Measurements from ENCODE around the gene BBC3.
A peak's percentile ranks its signal among the peaks of the same experiment; 100 is the strongest.
"Not testable (repeated sequence)": the region's sequence is repeated elsewhere in the genome, so short reads cannot be mapped to it uniquely, and the experiment has no call there.

The BBC3 gene

DNA sequence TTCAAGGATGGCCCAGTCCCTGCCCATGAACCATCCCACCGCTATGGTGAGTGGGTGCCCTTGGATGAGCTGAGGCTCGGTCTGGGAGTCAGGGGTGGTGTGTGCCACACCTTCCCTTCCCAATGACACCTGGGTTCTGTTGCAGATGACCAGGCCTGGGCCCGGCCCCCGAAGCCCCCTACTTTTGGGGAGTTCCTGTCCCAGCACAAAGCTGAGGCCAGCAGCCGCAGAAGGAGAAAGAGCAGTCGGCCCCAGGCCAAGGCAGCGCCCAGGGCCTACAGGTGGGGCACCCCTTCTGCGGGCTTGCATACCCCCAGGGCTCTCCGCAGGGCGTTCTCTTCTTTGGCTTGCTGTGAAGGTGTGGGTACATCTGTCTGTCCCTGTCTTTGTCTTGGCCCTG lies 39.4 kb upstream of the BBC3 start:
- DNase-seq (ENCODE audit: insufficient read length) (no peak), FAIRE-seq (no peak)
- TF ChIP-seq TAF1 (IDR thresholded peaks at IDR 0.05; ENCODE audit: borderline replicate concordance, low read depth, low read length) (no peak), POLR2AphosphoS5 (IDR thresholded peaks at IDR 0.05; ENCODE audit: low read depth, low read length) (no peak), POLR2A (IDR thresholded peaks at IDR 0.05; ENCODE audit: low read depth, low read length) (no peak)

DNA sequence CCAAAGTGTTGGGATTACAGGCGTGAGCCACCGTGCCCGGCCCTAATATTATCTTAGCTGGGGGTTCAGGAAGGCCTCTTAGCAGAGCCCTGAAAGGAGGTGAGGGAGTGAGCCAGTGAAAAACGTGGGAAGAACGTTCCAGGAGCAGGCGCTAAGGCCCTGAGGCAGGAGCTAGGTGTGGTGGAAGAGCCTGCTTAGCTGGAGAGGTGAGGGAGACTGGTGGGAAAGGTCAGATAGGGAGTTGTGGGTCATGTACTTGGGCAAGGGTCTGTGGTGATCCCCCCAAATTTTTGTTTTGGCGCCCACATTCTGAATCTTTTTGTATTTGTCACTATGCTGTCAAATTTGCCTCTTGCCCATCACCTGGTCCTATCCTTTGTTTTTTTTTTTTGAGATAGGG lies 38.6 kb upstream of the BBC3 start:
- TF ChIP-seq POLR2A (IDR thresholded peaks at IDR 0.05; ENCODE audit: low read depth, low read length) (no peak), TAF1 (IDR thresholded peaks at IDR 0.05; ENCODE audit: borderline replicate concordance, low read depth, low read length) (no peak), POLR2AphosphoS5 (IDR thresholded peaks at IDR 0.05; ENCODE audit: low read depth, low read length) (no peak)

DNA sequence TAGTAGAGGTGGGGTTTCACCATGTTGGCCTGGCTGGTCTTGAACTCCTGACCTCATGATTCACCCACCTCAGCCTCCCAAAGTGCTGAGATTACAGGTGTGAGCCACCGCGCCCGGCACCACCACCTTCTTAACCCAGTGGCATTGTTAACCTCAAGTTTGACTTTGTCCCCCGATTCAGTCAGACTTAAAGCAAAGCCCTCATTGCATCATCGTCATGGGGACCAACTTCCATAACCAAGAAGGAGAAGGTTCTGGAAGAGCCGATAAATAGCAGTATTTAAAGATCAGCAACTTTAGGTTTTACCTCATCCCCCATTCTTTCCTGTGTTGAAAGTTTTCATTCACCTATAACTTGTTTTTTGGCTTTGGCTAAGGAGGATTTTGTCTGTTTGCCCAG lies 37.0 kb upstream of the BBC3 start:
- DNase-seq (ENCODE audit: insufficient read length) (no peak), FAIRE-seq (no peak)
- TF ChIP-seq TAF1 (IDR thresholded peaks at IDR 0.05; ENCODE audit: borderline replicate concordance, low read depth, low read length) (no peak), POLR2AphosphoS5 (IDR thresholded peaks at IDR 0.05; ENCODE audit: low read depth, low read length) (no peak), POLR2A (IDR thresholded peaks at IDR 0.05; ENCODE audit: low read depth, low read length) (no peak)

More for the DNA sequence above, 38.6 kb upstream of the BBC3 start:
- DNase-seq (ENCODE audit: insufficient read length) (no peak), FAIRE-seq (no peak)

DNA sequence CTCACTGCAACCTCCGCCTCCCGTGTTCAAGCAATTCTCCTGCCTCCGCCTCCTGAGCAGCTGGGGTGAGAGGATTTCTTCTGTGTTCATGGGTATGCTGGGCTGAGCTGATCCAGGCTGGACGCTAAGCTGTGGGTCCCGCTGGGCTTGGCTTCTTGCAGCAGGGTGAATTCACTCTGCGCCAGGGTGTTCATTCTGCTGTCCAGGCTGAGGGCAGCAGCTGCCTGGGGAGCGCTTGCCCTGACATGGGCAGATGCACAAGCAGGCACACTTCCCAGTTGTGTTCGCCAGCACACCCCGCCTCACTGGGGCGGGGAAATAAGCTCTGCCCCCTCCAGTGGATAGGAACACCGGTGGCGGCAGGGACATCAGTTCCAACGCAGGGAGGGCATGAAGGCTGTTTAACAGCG lies 36.4 kb upstream of the BBC3 start:
- no peak for FAIRE-seq
- no peak for TF ChIP-seq POLR2AphosphoS5 (IDR thresholded peaks at IDR 0.05; ENCODE audit: low read depth, low read length)
- no peak for TF ChIP-seq POLR2A (IDR thresholded peaks at IDR 0.05; ENCODE audit: low read depth, low read length)
- no peak for TF ChIP-seq TAF1 (IDR thresholded peaks at IDR 0.05; ENCODE audit: borderline replicate concordance, low read depth, low read length)
- DNase-seq (ENCODE audit: insufficient read length), result no peak

DNA sequence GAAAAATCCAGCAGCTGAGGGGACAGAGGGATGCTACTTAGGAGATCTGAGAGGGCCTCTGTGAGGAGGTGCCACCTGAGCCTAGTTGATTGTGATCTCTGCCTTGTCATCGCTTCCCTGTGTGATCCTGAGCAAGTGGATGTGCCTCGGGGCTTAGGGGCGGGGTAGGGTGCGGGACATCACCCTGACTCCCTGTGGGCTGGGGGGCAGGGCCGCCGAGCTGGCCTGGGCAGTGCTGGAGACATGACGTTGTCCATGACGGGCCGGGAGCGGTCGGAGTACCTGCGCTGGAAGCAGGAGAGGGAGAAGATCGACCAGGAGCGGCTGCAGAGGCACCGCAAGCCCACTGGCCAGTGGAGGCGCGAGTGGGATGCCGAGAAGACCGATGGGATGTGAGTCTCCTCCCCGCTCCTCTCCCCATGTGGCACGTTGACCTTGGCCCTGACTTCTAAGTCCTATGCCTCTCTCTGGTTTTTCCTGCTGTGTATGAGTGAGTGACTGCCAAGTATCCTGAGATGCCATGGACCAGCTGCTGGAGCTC lies 35.5 kb upstream of the BBC3 start:
- no peak for FAIRE-seq
- TF ChIP-seq POLR2A (IDR thresholded peaks at IDR 0.05; ENCODE audit: low read depth, low read length) (no peak), TAF1 (IDR thresholded peaks at IDR 0.05; ENCODE audit: borderline replicate concordance, low read depth, low read length) (no peak), POLR2AphosphoS5 (IDR thresholded peaks at IDR 0.05; ENCODE audit: low read depth, low read length) (no peak)
- DNase-seq (ENCODE audit: insufficient read length), result no peak

DNA sequence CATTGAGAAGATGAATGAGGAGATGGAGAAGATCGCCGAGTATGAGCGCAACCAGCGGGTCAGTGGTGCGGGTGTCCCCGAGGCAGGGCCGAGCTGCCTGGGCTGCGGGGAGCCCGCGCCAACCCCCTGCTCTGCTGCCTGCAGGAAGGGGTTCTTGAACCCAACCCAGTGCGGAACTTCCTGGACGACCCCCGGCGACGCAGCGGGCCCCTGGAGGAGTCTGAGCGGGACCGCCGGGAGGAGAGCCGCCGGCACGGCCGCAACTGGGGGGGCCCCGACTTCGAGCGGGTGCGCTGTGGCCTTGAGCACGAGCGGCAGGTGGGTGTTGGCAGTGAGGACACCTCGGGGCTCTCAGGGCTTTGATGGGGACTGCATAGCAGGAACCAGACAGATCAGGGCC lies 33.6 kb upstream of the BBC3 start:
- DNase-seq (ENCODE audit: insufficient read length), result no peak
- FAIRE-seq, result no peak
- no peak for TF ChIP-seq TAF1 (IDR thresholded peaks at IDR 0.05; ENCODE audit: borderline replicate concordance, low read depth, low read length)
- TF ChIP-seq POLR2AphosphoS5 (IDR thresholded peaks at IDR 0.05; ENCODE audit: low read depth, low read length), result no peak
- no peak for TF ChIP-seq POLR2A (IDR thresholded peaks at IDR 0.05; ENCODE audit: low read depth, low read length)

DNA sequence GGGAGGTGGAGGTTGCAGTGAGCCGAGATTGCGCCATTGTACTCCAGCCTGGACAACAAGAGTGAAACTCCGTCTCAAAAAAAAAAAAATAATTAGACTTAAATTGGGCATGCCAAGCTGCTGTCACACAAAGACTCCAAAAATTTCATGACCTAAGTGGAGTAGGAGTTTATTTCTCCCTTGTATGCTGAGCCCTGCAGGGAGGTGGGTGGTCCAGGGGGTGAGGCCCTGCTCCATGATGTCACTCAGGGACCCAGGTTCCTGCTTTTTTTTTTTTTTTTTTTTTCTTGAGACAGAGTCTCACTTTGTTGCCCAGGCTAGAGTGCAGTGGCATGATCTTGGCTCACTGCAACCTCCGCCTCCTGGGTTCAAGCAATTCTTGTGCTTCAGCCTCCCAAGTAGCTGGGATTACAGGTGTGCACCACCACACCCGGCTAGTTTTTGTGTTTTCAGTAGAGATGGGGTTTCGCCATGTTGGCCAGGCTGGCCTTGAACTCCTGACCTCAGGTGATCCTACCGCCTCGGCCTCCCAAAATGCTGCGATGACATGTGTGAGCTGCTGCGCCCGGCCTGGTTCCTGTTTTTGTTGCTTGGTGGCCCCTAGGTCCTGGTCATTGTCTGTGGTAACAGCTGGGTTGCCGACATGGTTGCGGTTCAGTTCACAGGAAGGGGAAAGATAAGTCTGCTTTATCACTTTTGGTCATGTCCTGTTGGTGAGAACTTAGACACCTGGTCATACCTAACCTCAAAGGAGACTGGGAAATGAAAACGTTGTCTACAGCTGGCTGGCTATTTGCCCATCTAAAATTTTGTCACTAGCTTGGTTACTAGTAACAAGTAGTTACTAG lies 31.2 kb upstream of the BBC3 start:
- peak; percentile 75 for FAIRE-seq
- DNase-seq (ENCODE audit: insufficient read length), result not testable (repeated sequence)

DNA sequence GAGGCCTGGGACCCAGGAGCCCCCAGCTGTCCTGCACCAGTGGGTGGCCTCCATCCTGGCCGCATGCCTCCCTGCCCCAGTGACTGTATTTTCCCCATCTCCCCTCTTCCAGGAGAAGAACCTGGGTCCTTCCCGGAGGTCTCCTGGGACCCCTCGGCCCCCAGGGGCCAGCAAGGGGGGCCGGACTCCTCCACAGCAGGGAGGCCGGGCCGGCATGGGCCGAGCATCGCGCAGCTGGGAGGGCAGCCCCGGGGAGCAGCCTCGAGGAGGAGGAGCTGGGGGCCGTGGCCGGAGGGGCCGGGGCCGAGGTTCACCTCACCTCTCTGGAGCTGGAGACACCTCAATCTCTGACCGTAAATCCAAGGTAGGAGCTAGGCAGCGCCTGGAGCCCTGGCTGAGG lies 29.5 kb upstream of the BBC3 start:
- TF ChIP-seq TAF1 (IDR thresholded peaks at IDR 0.05; ENCODE audit: borderline replicate concordance, low read depth, low read length) (no peak), POLR2AphosphoS5 (IDR thresholded peaks at IDR 0.05; ENCODE audit: low read depth, low read length) (no peak), POLR2A (IDR thresholded peaks at IDR 0.05; ENCODE audit: low read depth, low read length) (no peak)
- DNase-seq (ENCODE audit: insufficient read length), result no peak
- FAIRE-seq, result no peak

DNA sequence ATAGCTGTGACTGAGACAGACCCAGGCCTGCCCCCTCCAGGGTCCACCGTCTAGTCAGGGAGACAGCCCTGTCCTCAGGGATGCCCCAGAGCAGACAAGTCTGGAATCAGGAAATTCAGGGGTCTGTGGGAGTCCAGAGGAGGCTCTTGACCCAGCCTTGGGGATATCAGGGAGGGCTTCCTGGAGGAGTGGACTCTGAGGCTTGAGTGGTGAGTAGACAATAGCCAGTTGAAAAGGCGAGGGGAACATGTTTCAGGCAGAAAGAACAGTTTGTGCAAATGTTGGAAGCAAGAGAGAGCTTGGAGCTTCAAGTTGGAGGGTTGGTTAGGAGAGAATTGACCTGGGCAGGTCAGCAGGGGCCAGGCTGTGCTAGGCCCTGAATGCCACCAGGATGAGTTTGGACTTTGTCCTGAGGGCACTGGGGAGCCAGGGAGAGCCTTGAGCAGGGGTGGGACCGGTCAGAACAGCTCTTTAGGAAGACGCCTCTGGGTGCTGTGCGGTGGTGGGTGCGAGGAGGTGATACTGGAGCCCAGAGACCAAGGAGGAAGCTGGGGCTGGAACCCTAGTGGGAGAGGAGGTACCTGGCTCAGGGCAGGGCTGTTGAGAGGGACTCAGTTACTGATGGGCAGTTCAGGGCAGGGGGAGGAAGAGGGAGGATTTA lies 28.0 kb upstream of the BBC3 start:
- no peak for TF ChIP-seq POLR2A (IDR thresholded peaks at IDR 0.05; ENCODE audit: low read depth, low read length)
- TF ChIP-seq TAF1 (IDR thresholded peaks at IDR 0.05; ENCODE audit: borderline replicate concordance, low read depth, low read length), result no peak
- no peak for TF ChIP-seq POLR2AphosphoS5 (IDR thresholded peaks at IDR 0.05; ENCODE audit: low read depth, low read length)
- DNase-seq (ENCODE audit: insufficient read length) (no peak), FAIRE-seq (no peak)

DNA sequence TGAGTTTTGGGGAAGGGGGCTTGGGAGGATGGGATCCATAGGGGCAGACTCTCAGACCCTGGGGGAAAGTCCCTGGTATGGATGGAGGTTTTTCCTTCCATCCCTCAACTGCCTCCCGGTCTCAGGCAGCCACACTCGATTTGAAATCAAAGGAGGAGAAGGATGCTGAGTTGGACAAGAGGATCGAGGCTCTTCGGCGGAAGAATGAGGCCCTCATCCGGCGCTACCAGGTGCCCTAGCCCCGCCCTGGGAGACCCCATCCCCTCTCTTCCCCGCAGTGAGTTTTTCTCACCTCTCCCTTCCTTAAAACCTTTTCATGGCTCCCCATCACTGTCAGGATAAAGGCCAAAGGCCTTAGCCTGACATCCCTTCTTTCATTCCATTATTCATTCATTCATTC lies 27.4 kb upstream of the BBC3 start:
- no peak for DNase-seq (ENCODE audit: insufficient read length)
- no peak for TF ChIP-seq POLR2A (IDR thresholded peaks at IDR 0.05; ENCODE audit: low read depth, low read length)
- no peak for TF ChIP-seq POLR2AphosphoS5 (IDR thresholded peaks at IDR 0.05; ENCODE audit: low read depth, low read length)
- TF ChIP-seq TAF1 (IDR thresholded peaks at IDR 0.05; ENCODE audit: borderline replicate concordance, low read depth, low read length), result no peak
- FAIRE-seq, result no peak

DNA sequence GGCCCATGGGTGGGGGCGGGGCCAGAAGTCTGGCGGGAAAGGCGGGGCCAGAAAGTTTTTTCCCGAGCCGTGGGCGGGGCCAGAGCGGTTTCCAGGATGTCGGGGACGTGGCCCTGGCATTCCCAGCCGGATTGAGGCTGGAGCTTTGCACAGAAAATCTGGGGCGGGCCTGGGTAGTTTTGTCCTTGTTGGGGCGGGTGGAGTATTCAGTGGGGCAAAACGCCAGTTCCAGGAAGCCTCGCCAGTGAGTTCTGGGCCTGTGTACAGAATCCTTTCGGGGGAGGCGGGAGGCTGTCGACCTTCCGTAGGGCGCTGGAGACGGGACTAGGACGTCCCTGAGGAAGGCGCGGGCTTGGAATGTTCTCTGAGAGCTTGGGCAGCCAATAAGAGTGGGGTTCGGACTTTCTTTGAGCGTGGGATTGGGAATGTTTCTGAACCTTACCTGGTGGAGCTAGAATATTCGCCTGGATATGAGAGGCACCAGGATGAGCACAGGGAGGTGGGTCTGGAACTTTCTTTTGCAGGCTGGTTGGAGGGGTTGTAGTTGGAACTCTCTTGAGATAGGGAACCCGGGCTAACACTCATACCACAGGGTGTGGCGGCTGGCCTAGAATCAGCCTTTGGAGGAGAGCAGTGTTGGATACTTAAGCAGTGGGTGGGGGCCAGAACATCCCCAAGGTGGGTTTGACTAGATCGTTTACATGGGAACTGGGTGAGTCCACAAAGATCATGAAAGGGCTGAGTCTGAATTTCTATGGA lies 26.6 kb upstream of the BBC3 start:
- no peak for DNase-seq (ENCODE audit: insufficient read length)
- TF ChIP-seq TAF1 (IDR thresholded peaks at IDR 0.05; ENCODE audit: borderline replicate concordance, low read depth, low read length) (no peak), POLR2AphosphoS5 (IDR thresholded peaks at IDR 0.05; ENCODE audit: low read depth, low read length) (no peak), POLR2A (IDR thresholded peaks at IDR 0.05; ENCODE audit: low read depth, low read length) (no peak)
- FAIRE-seq, result no peak
